Activated CD8-positive, alpha-beta memory T cell treated with anti-CD3 and anti-CD28 coated beads for 36 hours (primary cell): ENCODE data around the gene SSBP4. TPM values are rescaled to one million over a fixed set of nuclear protein-coding genes. Genes with fewer than 3 reads are reported as not detected.

Experiments
- CTCF ChIA-PET: fragments of 350-600 bp; sonication (Branson Sonifier 250); formaldehyde crosslinking; loops from one replicate; lab custom pipeline; 2021; ENCODE audit warnings: antibody characterized with exemption; lab: Charles Lee
- POLR2A ChIA-PET: fragments of 350-600 bp; sonication (Branson Sonifier 250); formaldehyde crosslinking; loops from one replicate; lab custom pipeline; 2021; ENCODE audit warnings: antibody characterized with exemption; lab: Charles Lee
- total RNA-seq, 2 experiments: library from RNA; stranded (reverse); gene quantifications; one replicate each; pipeline ENCODE4 v1.2.3, GENCODE V29; 2021

The SSBP4 gene
- total RNA-seq, 2 experiments from 2014 or later: 151 to 158 TPM

DNA sequence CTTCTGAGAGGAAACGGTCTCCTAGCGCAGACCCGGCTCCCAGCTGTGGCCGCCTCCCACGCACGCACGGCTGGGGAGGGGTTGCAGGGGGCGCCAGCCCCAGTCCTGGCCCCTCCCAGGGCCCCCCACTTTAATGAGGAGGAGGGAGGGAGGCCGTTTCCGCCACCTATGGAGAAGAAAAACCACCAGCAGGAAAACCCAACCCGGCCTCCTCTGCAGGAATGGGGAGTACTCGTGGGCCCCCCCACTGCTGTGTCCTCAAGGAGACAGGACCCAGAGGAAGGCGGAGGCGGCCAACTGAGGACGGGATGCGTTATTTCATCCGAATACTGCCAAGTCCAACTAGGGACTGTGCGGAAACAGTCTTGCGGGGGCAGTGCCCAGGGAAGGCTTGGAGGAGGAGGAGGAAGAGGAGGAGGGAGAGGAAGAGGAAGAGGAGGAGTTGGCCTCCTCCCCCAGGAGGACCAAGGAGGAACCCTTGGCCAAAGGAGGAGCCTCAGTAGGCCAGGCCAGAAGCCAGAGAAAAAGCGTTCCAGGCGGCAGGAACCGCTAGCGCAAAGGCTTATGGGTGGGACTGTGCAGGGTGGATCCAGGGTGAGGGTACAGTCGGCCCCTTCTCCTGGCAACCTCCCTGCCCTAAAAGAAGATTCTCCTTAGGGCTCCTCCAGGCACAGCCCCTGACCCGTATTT lies 3.9 kb upstream of the SSBP4 start:
- POLR2A ChIA-PET: interaction anchor here (1.0 to 5.4 kb wide), 3 partner anchors 94 to 135 kb away, joined by 3 to 36 read pairs (median 5); partner anchors contain the start of gene JUND
- CTCF ChIA-PET: interaction anchor here (0.5 to 9.2 kb wide), 3 partner anchors 27 to 87 kb away, joined by 3 to 107 read pairs (median 4); partner anchors contain the start of gene GDF15

DNA sequence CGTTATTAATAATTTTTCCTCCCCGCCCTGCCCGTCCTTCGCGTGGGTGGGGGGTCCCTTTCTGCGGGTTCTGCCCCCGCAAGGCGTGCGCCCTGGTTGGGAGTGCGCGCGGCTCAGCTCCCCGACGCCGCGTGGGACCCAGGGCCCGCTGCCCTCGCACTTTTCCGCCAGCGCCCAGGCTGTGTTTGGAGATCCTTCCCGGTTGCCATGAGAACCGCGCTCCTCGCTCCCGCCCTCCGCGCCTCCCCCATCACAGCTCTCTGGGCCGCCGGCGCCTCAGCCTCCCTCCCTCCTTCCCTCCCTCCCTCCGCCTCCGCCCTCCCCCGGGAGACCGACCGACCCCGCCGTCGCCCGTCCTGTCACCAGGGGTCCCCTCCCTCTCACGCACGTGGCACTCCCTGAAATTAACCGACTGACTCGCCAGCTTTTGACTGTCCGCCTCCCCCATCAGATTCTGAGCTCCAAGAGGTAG lies 2.4 kb upstream of the SSBP4 start:
- POLR2A ChIA-PET: interaction anchor here (0.6 to 5.4 kb wide), 7 partner anchors 40 to 417 kb away, joined by 3 to 36 read pairs (median 6); partner anchors contain the start of gene JUND
- CTCF ChIA-PET: interaction anchor here (0.5 to 9.2 kb wide), 5 partner anchors 15 to 304 kb away, joined by 3 to 107 read pairs (median 4); partner anchors contain the start of gene GDF15

DNA sequence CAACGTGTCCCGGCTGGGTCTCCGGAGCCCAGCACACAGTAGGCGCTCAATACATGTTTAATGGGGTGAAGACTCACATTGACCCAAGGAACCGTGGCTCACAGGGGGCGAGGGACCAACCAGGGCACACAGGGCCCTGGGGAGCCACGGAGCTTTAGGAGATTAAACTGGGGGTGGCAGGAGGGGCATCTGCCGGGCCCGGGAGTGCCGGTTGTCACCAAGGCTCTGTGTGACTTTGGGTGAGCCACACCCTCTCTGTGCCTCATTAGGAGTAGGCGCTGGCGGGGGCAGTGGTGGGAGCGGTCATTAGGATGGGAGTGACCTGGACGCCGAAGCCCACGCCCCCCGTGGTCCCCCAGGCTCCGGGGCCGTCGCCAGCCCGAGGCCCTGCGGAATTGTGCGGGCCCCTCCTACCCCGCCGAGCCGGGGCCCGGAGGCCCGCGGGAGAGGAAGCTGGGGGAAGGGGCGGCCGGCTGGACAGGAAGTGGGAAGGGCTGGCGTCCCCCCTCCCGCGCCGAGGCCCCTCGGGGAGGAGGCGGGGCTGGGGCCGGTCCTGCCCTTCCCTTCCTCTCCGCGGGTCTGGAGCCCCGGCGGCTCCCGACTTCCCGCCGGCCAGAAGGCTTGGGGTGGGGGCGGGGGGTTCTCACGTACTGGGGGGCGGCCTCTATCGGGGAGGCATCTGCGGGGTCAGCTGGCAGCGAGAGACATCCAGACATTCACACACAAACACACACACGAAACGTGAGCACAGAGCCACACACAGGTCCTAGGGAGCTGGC lies 1.8 kb upstream of the SSBP4 start:
- ChIA-PET POLR2A (interaction anchor here (0.6 to 5.4 kb wide), 7 partner anchors 40 to 418 kb away, joined by 3 to 36 read pairs (median 6); partner anchors contain the start of gene JUND), CTCF (interaction anchor here (1.3 to 9.2 kb wide), 5 partner anchors 14 to 304 kb away, joined by 3 to 107 read pairs (median 5); partner anchors contain the start of gene GDF15)

DNA sequence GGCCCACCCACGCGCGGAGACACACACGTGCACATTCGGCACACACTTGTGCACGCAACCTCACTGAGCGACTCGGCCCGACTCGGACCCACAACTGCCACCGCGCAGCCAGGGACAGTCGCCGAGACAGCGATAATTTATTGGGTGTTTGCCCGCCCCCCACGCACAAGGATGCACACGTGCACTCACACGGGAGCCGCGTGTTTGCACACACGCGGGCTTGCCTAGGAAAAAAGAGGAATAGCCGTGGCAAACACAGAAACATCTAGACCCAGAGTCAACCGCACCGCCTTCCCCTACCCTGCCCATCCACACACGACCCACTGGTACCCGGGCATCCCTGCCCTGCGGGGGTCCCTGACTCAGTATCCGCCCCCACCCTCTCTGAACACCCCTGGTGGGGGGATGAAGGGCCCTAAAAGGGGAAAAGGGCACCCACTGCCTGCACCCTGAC lies 1.1 kb upstream of the SSBP4 start:
- CTCF ChIA-PET: interaction anchor here (1.1 to 9.2 kb wide), 5 partner anchors 29 to 166 kb away, joined by 4 to 107 read pairs (median 5); partner anchors contain the start of gene GDF15
- POLR2A ChIA-PET: interaction anchor here (1.0 to 5.4 kb wide), 4 partner anchors 11 to 138 kb away, joined by 3 to 36 read pairs (median 6); partner anchors contain the start of gene JUND

DNA sequence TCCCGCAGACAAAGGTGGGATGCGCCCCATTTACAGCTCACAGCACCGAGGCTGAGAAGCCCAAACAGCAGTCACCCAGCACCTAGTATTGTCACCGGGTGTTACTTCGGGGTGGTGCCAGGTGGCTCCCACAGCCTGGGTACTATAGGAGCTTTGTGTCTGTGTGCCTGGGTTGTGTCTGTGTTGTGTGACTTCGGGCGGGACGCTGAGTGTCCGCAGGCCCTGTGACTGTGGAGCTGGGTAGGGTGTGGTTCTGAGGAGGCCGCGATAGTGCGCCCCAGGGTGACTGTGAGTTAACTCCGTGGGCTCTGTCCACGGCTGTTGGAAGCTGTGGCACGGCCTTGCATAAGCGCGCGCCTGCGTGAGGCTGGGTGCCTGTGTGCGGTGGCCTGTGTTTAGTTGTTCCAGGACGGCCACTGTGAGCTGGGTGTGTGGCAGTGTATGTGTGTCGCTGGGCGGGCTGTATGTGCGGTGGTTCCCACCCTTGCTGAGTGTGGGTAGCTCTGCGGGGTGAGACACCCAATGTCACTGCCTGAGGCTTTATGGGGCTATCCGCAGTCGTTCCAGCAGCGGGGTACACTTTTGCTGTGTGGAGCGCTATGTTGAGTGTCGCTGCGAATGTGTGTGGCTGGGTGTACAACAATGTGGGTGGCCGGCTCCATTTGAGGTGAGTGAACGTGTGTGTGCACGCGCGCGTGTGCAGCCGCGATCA lies 559 bp upstream of the SSBP4 start:
- POLR2A ChIA-PET: interaction anchor here (0.8 to 5.4 kb wide), 7 partner anchors 10 to 414 kb away, joined by 3 to 36 read pairs (median 5); partner anchors contain the start of gene JUND
- CTCF ChIA-PET: interaction anchor here (0.7 to 1.9 kb wide), 10 partner anchors 7 to 214 kb away, joined by 3 to 9 read pairs (median 4); no protein-coding TSS in a partner anchor

DNA sequence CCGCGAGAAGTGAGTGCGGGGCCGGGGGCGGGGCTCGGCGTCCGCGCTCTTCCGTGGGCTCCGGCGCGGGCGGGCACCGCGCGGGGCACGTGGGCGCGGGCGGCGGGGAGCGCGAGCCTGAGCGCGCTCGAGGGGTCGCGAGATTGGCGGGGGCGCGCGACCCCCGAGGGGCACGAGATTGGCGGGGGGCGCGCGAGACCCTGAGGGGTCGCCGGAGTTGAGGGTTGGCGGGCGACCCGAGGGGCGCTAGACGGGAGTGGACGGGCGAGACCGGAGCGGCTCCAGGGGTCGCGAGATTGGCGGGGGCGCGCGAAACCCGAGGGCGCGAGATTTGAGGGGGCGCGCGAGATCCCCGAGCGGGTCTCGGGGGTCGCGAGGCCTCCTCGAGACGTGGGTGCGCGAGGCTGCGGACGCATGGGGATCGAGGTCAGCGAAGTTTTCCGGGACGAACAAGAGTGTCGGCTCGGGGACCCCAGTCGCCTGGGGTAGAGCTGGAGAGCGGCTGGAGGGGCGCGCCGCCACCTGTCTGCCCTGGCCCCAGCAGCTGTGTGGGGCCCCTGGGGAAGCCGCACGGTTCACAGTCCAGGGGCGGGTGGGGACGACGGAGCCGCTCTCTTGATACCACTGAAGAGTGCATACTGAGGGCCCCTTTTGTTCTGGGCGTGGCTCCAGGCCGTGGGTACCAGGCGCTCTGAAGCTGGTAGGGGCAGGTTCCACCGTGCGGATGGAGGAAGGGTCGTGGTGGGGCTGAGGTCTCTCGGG lies 682 bp downstream of the SSBP4 start:
- POLR2A ChIA-PET: interaction anchor here (0.6 to 5.4 kb wide), 4 partner anchors 20 to 413 kb away, joined by 3 to 36 read pairs (median 6); partner anchors contain the start of gene JUND
- CTCF ChIA-PET: interaction anchor here (0.7 to 2.1 kb wide), 12 partner anchors 9 to 215 kb away, joined by 3 to 6 read pairs (median 3); no protein-coding TSS in a partner anchor

DNA sequence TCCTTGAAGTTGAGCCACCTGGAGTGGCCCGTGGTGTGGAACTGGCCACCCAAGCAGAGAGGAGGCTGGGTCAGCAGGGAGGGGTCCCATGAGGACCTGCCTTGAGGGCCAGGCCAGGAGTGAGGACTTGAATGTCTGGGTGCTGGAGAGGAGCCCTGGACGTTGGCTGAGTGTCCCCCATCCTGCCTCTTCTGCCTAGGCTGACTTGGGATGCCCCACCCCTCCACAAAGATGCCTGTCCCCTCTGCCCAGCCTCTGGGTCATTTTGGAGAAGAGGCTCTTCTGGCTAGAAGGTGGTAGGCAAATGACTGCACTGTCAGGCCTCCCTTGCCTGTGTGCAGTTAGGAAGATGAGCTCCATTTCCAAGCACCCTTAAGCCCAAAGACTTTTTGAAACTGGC lies 1.7 kb downstream of the SSBP4 start:
- POLR2A ChIA-PET: interaction anchor here (0.5 to 1.7 kb wide), 4 partner anchors 83 to 496 kb away, joined by 3 to 7 read pairs (median 4); partner anchors contain the start of gene JUND
- CTCF ChIA-PET: interaction anchor here (0.9 to 2.1 kb wide), 6 partner anchors 8 to 41 kb away, joined by 3 to 6 read pairs (median 4); no protein-coding TSS in a partner anchor

DNA sequence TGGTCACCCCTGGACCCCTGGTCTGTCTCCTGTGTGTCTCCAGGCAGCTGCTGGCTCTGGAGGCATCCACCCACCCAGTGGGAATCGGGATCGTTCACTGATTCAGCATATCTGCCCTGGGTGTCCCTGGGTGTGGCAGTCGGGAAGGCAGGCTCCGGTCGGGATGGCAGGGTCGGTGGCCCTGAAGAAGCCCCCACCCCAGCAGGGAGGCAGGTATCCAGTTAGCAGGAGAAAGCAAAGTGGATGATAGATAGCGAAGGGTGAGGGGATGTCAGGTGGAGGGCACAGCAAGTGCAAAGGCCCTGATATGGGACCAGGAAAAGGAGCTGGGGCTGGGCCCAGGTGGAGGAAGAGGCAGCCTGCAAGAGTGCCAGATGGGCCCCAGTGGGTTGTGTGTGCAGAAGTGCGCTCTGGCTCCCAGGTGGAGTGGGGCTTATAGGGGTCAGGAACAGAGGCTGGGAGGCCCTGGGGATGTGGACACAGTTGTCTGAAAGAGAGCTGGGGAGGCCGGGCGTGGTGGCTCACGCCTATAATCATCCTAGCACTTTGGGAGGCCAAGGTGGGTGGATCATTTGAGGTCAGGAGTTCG lies 2.3 kb downstream of the SSBP4 start:
- ChIA-PET POLR2A (interaction anchor here (0.6 to 1.7 kb wide), 5 partner anchors 63 to 166 kb away, joined by 3 to 11 read pairs (median 3); partner anchors contain the start of gene JUND), CTCF (interaction anchor here (0.6 to 1.9 kb wide), 4 partner anchors 8 to 102 kb away, joined by 3 to 5 read pairs (median 4); no protein-coding TSS in a partner anchor)

DNA sequence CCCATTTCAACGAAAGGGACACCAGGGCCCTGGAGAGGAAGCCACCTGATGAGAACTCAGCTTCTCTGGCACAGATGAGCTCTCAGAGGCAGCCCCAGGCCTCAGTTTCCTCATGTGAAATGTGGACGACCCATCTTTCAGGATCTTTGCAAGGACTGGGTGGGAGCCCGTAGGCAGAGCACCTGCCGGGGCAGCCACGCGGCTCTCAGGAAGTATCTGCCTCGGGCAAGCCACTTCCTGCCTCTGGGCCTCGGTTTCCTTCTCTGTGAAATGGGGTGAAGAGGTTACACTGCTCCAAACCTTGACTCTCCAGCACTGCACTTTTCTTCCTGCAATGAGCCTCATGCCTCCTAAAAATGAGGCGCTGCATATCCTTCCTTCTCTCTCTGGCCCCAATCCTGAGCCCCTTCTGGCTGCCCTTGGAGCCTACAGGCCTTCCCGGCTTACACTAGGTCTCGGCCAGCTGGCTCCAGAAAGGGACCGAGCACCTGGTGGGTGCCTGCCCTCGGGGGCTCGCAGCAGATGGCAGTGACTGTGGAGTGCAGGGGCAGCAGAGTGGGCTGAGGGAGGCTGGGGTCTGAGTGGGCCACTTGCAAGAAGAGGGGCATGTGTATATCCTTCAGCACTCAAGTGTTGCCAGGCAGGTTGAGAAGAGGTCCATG lies 3.5 kb downstream of the SSBP4 start:
- CTCF ChIA-PET: interaction anchor here (1.0 kb wide), 1 partner anchor 36 kb away, joined by 3 read pairs; no protein-coding TSS in a partner anchor

DNA sequence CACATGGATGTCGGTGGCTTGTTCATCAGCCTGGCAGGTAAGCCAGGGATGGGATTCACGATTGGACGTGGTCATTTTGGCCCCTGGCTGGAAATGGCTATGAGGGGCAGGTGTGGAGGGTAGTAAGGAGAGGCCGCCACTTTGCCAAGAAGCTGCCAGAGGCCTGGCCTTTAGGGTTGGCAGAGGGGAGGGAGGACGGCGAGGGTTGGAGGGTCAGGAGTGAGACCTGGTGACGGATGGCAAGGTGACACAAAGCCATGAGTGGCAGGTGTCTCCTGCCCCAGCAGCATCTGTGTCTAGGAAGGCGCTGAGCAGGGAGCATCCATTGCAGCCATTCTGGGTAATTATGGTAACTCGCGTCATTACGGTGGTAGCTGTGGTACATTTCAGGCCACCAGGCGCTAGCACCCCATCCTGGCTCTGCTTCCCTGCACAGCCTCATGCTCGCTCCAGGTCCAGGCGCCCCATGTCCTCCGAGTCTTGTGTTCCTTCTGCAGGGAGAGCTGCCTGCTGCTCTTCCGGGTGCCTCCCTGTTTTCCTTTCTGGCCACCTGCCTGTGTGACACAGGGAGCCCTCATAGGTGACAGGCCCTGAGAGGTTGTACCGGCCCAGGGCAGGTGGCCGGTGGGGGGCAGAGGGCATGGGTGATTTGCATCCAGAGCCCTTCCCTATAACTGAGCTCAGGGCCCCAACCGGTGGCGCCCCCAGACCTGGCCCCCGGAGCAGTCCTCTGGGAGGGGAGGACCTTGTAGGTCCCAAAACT lies 4.2 kb downstream of the SSBP4 start:
- ChIA-PET POLR2A (interaction anchor here (0.7 kb wide), 1 partner anchor 9 kb away, joined by 3 read pairs; no protein-coding TSS in a partner anchor), CTCF (interaction anchor here (1.0 to 1.1 kb wide), 2 partner anchors 37 to 101 kb away, joined by 3 to 5 read pairs; partner anchors contain the start of gene LSM4)

More for the DNA sequence above, 3.5 kb downstream of the SSBP4 start:
- POLR2A ChIA-PET: interaction anchor here (1.7 kb wide), 1 partner anchor 142 kb away, joined by 7 read pairs; the partner anchor contains the start of gene JUND

DNA sequence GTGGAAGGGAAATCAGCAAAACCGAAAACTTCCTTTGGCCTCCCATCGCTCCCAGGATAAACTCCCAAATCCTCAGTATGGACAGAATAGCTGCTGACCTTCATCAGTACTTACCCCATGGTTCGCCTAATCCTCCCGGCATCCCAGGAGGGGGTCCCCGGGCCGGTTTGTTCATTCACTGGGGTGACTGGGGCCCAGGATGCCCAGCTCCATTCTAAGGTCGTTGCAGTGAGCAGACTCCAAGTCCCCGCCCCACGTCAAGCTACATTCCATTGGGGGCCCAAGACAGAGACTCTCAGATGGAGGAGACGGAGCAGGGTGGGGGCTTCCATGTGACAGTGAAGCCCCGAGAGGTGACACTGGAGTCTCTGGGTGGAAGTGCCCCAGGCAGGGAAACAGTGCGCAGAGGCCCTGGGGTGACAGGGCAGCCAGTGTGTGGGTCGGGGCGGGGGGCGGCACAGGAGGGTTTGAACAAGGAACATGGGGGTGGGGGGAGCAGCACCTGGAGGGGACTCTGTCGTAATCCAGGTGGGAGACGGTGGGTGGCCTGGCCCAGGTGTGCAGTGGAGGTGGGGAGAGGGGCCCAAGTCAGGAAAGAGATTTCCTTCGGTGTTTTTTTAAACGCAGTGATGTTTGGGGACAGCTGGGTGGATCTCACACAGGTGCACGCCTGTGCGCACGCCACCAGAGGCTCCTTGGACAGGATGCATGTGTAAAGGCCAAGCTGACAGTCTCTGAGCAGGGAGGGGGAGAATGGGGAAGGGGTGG lies 5.1 kb downstream of the SSBP4 start:
- POLR2A ChIA-PET: interaction anchor here (0.7 kb wide), 1 partner anchor 8 kb away, joined by 3 read pairs; no protein-coding TSS in a partner anchor
- CTCF ChIA-PET: interaction anchor here (1.1 kb wide), 1 partner anchor 102 kb away, joined by 5 read pairs; the partner anchor contains the start of gene LSM4

DNA sequence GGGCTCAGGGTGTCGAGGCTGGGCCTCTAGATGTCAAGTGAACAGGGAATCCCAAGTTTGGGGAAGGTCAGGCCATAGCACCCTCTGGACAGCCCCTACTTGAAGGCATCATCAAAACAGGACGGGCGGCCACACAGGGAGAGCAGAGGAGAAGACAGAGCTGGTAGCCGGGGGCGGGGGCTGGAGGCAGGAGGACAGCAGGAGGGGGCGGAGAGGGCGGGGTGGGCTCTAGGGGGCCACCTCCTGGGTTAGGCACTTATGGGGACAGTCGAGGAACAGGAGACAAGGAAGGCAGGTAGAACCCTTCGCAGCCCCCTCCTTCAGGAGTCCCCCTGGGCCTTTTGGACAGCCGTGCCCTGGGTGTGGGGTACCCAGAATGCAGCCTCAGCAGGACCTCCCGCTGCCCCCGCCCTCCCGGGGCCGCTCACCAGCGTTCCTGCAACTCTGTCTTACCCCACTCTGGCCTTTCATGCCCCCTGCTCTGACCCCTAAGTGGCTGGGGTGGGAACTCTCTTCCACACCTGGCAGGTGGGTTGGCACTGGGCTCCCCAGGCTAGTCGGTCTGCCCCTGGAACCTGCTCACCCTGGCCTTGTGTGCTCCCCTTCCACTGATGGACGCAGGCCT lies 5.8 kb downstream of the SSBP4 start:
- ChIA-PET POLR2A (interaction anchor here (0.5 kb wide), 1 partner anchor 57 kb away, joined by 14 read pairs; no protein-coding TSS in a partner anchor), CTCF (interaction anchor here (0.5 kb wide), 1 partner anchor 621 kb away, joined by 3 read pairs; no protein-coding TSS in a partner anchor)
